ENCODE data around the gene KRTAP12-2.

The KRTAP12-2 gene

GRCh38 chr21:44708866-44709425 lies 42.2 kb upstream of the KRTAP12-2 start:
- no peaks in the 10 kb centered on the region for H3K9me3 ChIP-seq (ENCODE audit: insufficient read depth, low read length)
- H3K4me3 ChIP-seq (ENCODE audit: insufficient read depth, low read length, poor library complexity, severe bottlenecking): no peak overlapping the region
- H3K27ac ChIP-seq (ENCODE audit: low read depth, low read length): no peak overlapping the region
- H3F3A ChIP-seq (ENCODE audit: insufficient read depth): no peaks in the 10 kb centered on the region
- H3K36me3 ChIP-seq (ENCODE audit: low read length): no peaks in the 10 kb centered on the region
- H2AFZ ChIP-seq (ENCODE audit: low read depth, low read length, severe bottlenecking): no peak overlapping the region
- no peak overlapping the region for H3K4me2 ChIP-seq (ENCODE audit: low read depth, low read length, poor library complexity, severe bottlenecking)
- TF ChIP-seq CTCF (IDR thresholded peaks at IDR 0.05; ENCODE audit: insufficient read depth, low read length, poor library complexity, severe bottlenecking): no peak
- no peaks in the 10 kb centered on the region for H3K9me2 ChIP-seq (replicated peaks; ENCODE audit: insufficient read depth, low read length)
- H3K79me2 ChIP-seq (ENCODE audit: insufficient read depth, low read length): no peaks in the 10 kb centered on the region
- no peaks in the 10 kb centered on the region for H4K20me1 ChIP-seq (ENCODE audit: low read depth, low read length)
- H3K27me3 ChIP-seq (ENCODE audit: low read length): no peaks in the 10 kb centered on the region
- H3K9ac ChIP-seq (ENCODE audit: low read length): no peak overlapping the region

- Histone ChIP-seq H2AFZ (ENCODE audit: low read depth, low read length, severe bottlenecking) (no peak overlapping the region), H3F3A (ENCODE audit: insufficient read depth) (no peaks in the 10 kb centered on the region), H3K36me3 (ENCODE audit: low read length) (no peaks in the 10 kb centered on the region), H3K9ac (ENCODE audit: low read length) (no peak overlapping the region), H3K4me3 (ENCODE audit: insufficient read depth, low read length, poor library complexity, severe bottlenecking) (no peak overlapping the region), H3K4me2 (ENCODE audit: low read depth, low read length, poor library complexity, severe bottlenecking) (no peak overlapping the region), H3K27me3 (ENCODE audit: low read length) (no peaks in the 10 kb centered on the region), H4K20me1 (ENCODE audit: low read depth, low read length) (no peaks in the 10 kb centered on the region), H3K9me2 (replicated peaks; ENCODE audit: insufficient read depth, low read length) (no peaks in the 10 kb centered on the region), H3K27ac (ENCODE audit: low read depth, low read length) (no peak overlapping the region), H3K9me3 (ENCODE audit: insufficient read depth, low read length) (no peaks in the 10 kb centered on the region), H3K79me2 (ENCODE audit: insufficient read depth, low read length) (no peaks in the 10 kb centered on the region)
- TF ChIP-seq EZH2phosphoT487 (conservative IDR thresholded peaks at IDR 0.05; ENCODE audit: low read length) (no peak), CTCF (IDR thresholded peaks at IDR 0.05; ENCODE audit: insufficient read depth, low read length, poor library complexity, severe bottlenecking) (no peak)
Observed at GRCh38 chr21:44708213-44708865, 41.6 kb upstream of the KRTAP12-2 start.

- Histone ChIP-seq H3K4me2 (ENCODE audit: low read depth, low read length, poor library complexity, severe bottlenecking) (no peak overlapping the region), H3K4me3 (ENCODE audit: insufficient read depth, low read length, poor library complexity, severe bottlenecking) (no peak overlapping the region), H3K27ac (ENCODE audit: low read depth, low read length) (no peak overlapping the region), H3K9ac (ENCODE audit: low read length) (no peak overlapping the region), H3K27me3 (ENCODE audit: low read length) (no peaks in the 10 kb centered on the region), H3K36me3 (ENCODE audit: low read length) (no peaks in the 10 kb centered on the region), H3K9me3 (ENCODE audit: insufficient read depth, low read length) (no peaks in the 10 kb centered on the region), H4K20me1 (ENCODE audit: low read depth, low read length) (no peaks in the 10 kb centered on the region), H3K79me2 (ENCODE audit: insufficient read depth, low read length) (no peaks in the 10 kb centered on the region), H3F3A (ENCODE audit: insufficient read depth) (no peaks in the 10 kb centered on the region), H3K9me2 (replicated peaks; ENCODE audit: insufficient read depth, low read length) (no peaks in the 10 kb centered on the region), H2AFZ (ENCODE audit: low read depth, low read length, severe bottlenecking) (no peak overlapping the region)
- TF ChIP-seq CTCF (IDR thresholded peaks at IDR 0.05; ENCODE audit: insufficient read depth, low read length, poor library complexity, severe bottlenecking): no peak
Observed at GRCh38 chr21:44706706-44707581, 40.2 kb upstream of the KRTAP12-2 start.

All from SU-DHL-6 (cell line).